Inflammatory macrophage treated with lipopolysaccharide for 1 hour (primary cell): Measurements from ENCODE around the gene PLAAT2.
"Not testable (repeated sequence)": the region's sequence is repeated elsewhere in the genome, so short reads cannot be mapped to it uniquely, and the experiment has no call there.

Experiments
- DNase-seq, 2 donors: peaks; one replicate each; pipeline ENCODE4 v3.0.0-alpha.2; 2020 to 2022

Gene PLAAT2

GRCh38 chr11:63574856-63575602 is 11.8 kb upstream of the PLAAT2 start:
- DNase-seq, result no peak

- peak; percentile 70 to 77 for DNase-seq
These were observed 11.0 kb upstream of the PLAAT2 start for GRCh38 chr11:63573881-63574855.

GRCh38 chr11:63572026-63572688 is 9.0 kb upstream of the PLAAT2 start:
- no peak for DNase-seq

- no peak for DNase-seq
These were observed 6.4 kb upstream of the PLAAT2 start for GRCh38 chr11:63569570-63569969.

- peak; percentile 80 to 87 for DNase-seq
These were observed 4.1 kb upstream of the PLAAT2 start for GRCh38 chr11:63567044-63567840.

GRCh38 chr11:63564784-63565350 is 1.7 kb upstream of the PLAAT2 start:
- no peak for DNase-seq

- DNase-seq, result no peak
These were observed 1.0 kb upstream of the PLAAT2 start for GRCh38 chr11:63564056-63564774.

- no peak for DNase-seq
These were observed 2.5 kb downstream of the PLAAT2 start for GRCh38 chr11:63560506-63561180.

- DNase-seq, result no peak
These were observed 4.6 kb downstream of the PLAAT2 start for GRCh38 chr11:63558459-63559157.

GRCh38 chr11:63557570-63557969 is 5.6 kb downstream of the PLAAT2 start:
- no peak for DNase-seq

GRCh38 chr11:63556404-63557013 is 6.7 kb downstream of the PLAAT2 start:
- DNase-seq, result no peak

- DNase-seq, result no peak
These were observed 8.3 kb downstream of the PLAAT2 start for GRCh38 chr11:63554877-63555223.

GRCh38 chr11:63553759-63554158 is 9.4 kb downstream of the PLAAT2 start:
- no peak for DNase-seq

- DNase-seq, result no peak
These were observed 10.3 kb downstream of the PLAAT2 start for GRCh38 chr11:63552921-63553320.

GRCh38 chr11:63551889-63552266 is 11.3 kb downstream of the PLAAT2 start:
- no peak for DNase-seq

GRCh38 chr11:63551091-63551888 is 11.9 kb downstream of the PLAAT2 start:
- DNase-seq, result no peak

- not testable (repeated sequence) for DNase-seq
These were observed 13.0 kb downstream of the PLAAT2 start for GRCh38 chr11:63550156-63550700.

- DNase-seq, result no peak
These were observed 13.8 kb downstream of the PLAAT2 start for GRCh38 chr11:63549411-63549810.

GRCh38 chr11:63548178-63548577 is 15.0 kb downstream of the PLAAT2 start:
- no peak for DNase-seq
